GM23248 (cell line): ENCODE measurements around the gene SFN. TPM values are rescaled to one million over a fixed set of nuclear protein-coding genes. Genes with fewer than 3 reads are reported as not detected.
A peak's percentile ranks its signal among the peaks of the same experiment; 100 is the strongest.

ENCODE experiments used
- DNase-seq: peaks from one replicate; pipeline ENCODE4 v3.0.0-alpha.2; 2015
- H2AFZ ChIP-seq: fragments of 200-600 bp; sonication (generic); 2 replicates; pipeline ENCODE4 v1.6.1; 2016; ENCODE audit warnings: antibody characterized with exemption
- H3F3A ChIP-seq: fragments of 200-600 bp; sonication (generic); 2 replicates; pipeline ENCODE4 v1.6.1; 2016; ENCODE audit warnings: mild to moderate bottlenecking, antibody characterized with exemption, mixed run types; ENCODE audit not compliant: insufficient read depth
- H3K27ac ChIP-seq: fragments of 200-600 bp; sonication (generic); 2 replicates; pipeline ENCODE4 v1.5.1; 2016; ENCODE audit warnings: mild to moderate bottlenecking
- H3K27me3 ChIP-seq: fragments of 200-600 bp; sonication (generic); replicated peaks from 2 replicates; pipeline ENCODE4 v1.6.1; 2016; ENCODE audit warnings: mild to moderate bottlenecking; ENCODE audit not compliant: insufficient read depth
- H3K36me3 ChIP-seq: fragments of 200-600 bp; sonication (generic); 2 replicates; pipeline ENCODE4 v1.6.1; 2016; ENCODE audit warnings: low read depth, mild to moderate bottlenecking
- H3K4me1 ChIP-seq: fragments of 200-600 bp; sonication (generic); 2 replicates; pipeline ENCODE4 v1.6.1; 2016; ENCODE audit warnings: mild to moderate bottlenecking; ENCODE audit not compliant: insufficient read depth
- H3K4me2 ChIP-seq: fragments of 200-600 bp; sonication (generic); one replicate; pipeline ENCODE4 v1.6.1; 2016; ENCODE audit warnings: mild to moderate bottlenecking; ENCODE audit not compliant: unreplicated experiment
- H3K4me3 ChIP-seq: fragments of 200-600 bp; sonication (generic); 2 replicates; pipeline ENCODE4 v1.5.1; 2016; ENCODE audit warnings: mild to moderate bottlenecking
- H3K79me2 ChIP-seq: fragments of 200-600 bp; sonication (generic); 2 replicates; pipeline ENCODE4 v1.6.1; 2016; ENCODE audit warnings: mild to moderate bottlenecking; ENCODE audit not compliant: insufficient read depth
- H3K9ac ChIP-seq: fragments of 200-600 bp; sonication (generic); 2 replicates; pipeline ENCODE4 v1.6.1; 2016; ENCODE audit warnings: mild to moderate bottlenecking
- H3K9me2 ChIP-seq: fragments of 200-600 bp; sonication (generic); 2 replicates; pipeline ENCODE4 v1.6.1; 2016; ENCODE audit warnings: mixed run types, mild to moderate bottlenecking, moderate library complexity; ENCODE audit not compliant: insufficient read depth
- H3K9me3 ChIP-seq: fragments of 200-600 bp; sonication (generic); one replicate; pipeline ENCODE4 v1.6.1; 2017; ENCODE audit warnings: low read depth
- H4K20me1 ChIP-seq: fragments of 200-600 bp; sonication (generic); 2 replicates; pipeline ENCODE4 v1.6.0; 2016; ENCODE audit not compliant: insufficient read depth
- EZH2 ChIP-seq: fragments of 200-600 bp; sonication (generic); IDR thresholded peaks from 2 replicates; pipeline ENCODE4 v1.6.1; 2018; ENCODE audit warnings: antibody characterized with exemption, mild to moderate bottlenecking; ENCODE audit not compliant: insufficient read depth, poor library complexity, severe bottlenecking
- EZH2phosphoT487 ChIP-seq: fragments of 200-600 bp; sonication (generic); IDR thresholded peaks from 2 replicates; pipeline ENCODE4 v1.6.1; 2018; ENCODE audit warnings: antibody characterized with exemption, moderate library complexity, mild to moderate bottlenecking, low read depth; ENCODE audit not compliant: insufficient read depth
- WGBS, 2 experiments: methylation state at CpG; one replicate each; pipeline ENCODE4 v1.1.6; 2015 to 2017; ENCODE audit warnings: low lambda C conversion rate in 2 of 2, low coverage in 1 of 2; ENCODE audit errors: missing lambda C conversion rate in 2 of 2; 5-methylcytosine and 5-hydroxymethylcytosine counted together
- in situ Hi-C: fragments of 300-500 bp; cut with MboI; formaldehyde crosslinking; loops from 2 replicates; pipeline ENCODE4 v1.15.0; 2020
- polyA plus RNA-seq: library from polyadenylated mRNA; unstranded; fragments of >200 nt; fragmentation: Nextera tagmentation; extraction: Ambion mirVana; gene quantifications from 2 replicates; pipeline ENCODE4 v1.2.1, GENCODE V29; 2016
- total RNA-seq: library from RNA; depleted of rRNA; stranded (reverse); fragments of >200 nt; shearing (Covaris generic); gene quantifications from 2 replicates; pipeline ENCODE4 v1.2.3, GENCODE V29; 2014

The SFN gene
- total and polyA plus RNA-seq, 2 experiments from 2014 or later = not detected

- Histone ChIP-seq H3K9ac (peak overlapping the region; percentile 77), H3K27ac (peak overlapping the region; percentile 94), H3K4me1 (peaks cover 20% of the 10 kb centered on the region), H3K4me3 (no peak overlapping the region), H2AFZ (no peak overlapping the region), H3K9me2 (no peaks in the 10 kb centered on the region), H4K20me1 (no peaks in the 10 kb centered on the region), H3K9me3 (no peaks in the 10 kb centered on the region), H3K36me3 (peaks cover 3% of the 10 kb centered on the region; the same call in 1 of the 2 replicates), H3F3A (peaks cover 26% of the 10 kb centered on the region), H3K27me3 (no peaks in the 10 kb centered on the region), H3K4me2 (peak overlapping the region; percentile 4), H3K79me2 (no peaks in the 10 kb centered on the region; the same call in 1 of the 2 replicates)
- TF ChIP-seq EZH2 (no peak), EZH2phosphoT487 (no peak)
- WGBS, 2 experiments = 78 to 85% methylated on average over 9 to 10 of the region's 10 CpGs
- in situ Hi-C loops = no loop called here
- DNase-seq = no peak
These were observed 14.4 kb upstream of the SFN start for GRCh38 chr1:26848499-26848898.

GRCh38 chr1:26848941-26849774, 13.8 kb upstream of the SFN start:
- Histone ChIP-seq H3K9me2 (no peaks in the 10 kb centered on the region), H3K4me1 (peaks cover 20% of the 10 kb centered on the region), H2AFZ (no peak overlapping the region), H4K20me1 (no peaks in the 10 kb centered on the region), H3K79me2 (no peaks in the 10 kb centered on the region; the same call in 1 of the 2 replicates), H3K9me3 (no peaks in the 10 kb centered on the region), H3K27ac (peak overlapping the region; percentile 94), H3K36me3 (peaks cover 3% of the 10 kb centered on the region; the same call in 1 of the 2 replicates), H3K9ac (peak overlapping the region; percentile 77), H3K4me2 (peak overlapping the region; percentile 4), H3K27me3 (no peaks in the 10 kb centered on the region), H3K4me3 (no peak overlapping the region), H3F3A (peaks cover 26% of the 10 kb centered on the region)
- in situ Hi-C loops = no loop called here
- TF ChIP-seq EZH2phosphoT487 (no peak), EZH2 (no peak)
- WGBS, 2 experiments = 29 to 32% methylated on average over 10 of the region's 10 CpGs
- DNase-seq = peak; percentile 98

DNA sequence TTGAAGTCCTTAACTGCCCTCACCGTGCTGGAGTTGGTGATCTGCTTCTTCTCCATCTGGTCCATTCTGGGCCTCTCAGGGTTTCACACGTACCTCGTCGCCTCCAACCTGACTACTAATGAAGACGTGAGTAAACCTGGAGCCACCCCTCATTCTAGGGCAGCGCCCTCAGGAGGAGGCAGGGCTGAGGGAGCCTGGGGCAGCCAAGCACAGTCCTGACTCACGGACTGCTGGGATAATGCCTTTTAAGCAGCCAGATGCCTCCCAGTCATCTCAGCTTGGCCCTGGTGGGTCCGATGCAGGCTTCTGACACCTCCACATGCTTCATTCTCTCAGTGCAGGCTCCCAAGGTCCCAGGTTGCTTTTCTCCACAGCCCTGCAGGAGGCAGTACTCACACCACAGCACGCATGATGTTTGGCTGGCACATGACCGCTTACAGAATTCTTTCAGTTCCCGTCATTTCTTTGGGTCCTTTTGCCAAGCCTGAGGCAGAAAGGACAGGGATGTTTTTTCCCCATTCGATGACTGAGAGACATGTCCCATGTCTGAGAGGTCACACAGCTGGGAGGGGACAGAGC, 11.8 kb upstream of the SFN start:
- Histone ChIP-seq H3K4me1 (peaks cover 20% of the 10 kb centered on the region), H3K79me2 (no peaks in the 10 kb centered on the region), H2AFZ (no peak overlapping the region), H3K9ac (no peak overlapping the region), H4K20me1 (no peaks in the 10 kb centered on the region), H3K27ac (no peak overlapping the region), H3K9me2 (no peaks in the 10 kb centered on the region), H3K4me2 (no peak overlapping the region), H3K9me3 (no peaks in the 10 kb centered on the region), H3K27me3 (no peaks in the 10 kb centered on the region), H3K36me3 (peaks cover 3% of the 10 kb centered on the region; the same call in 1 of the 2 replicates), H3F3A (peaks cover 26% of the 10 kb centered on the region), H3K4me3 (no peak overlapping the region)
- no peak for TF ChIP-seq EZH2phosphoT487
- no peak for TF ChIP-seq EZH2
- DNase-seq = peak; percentile 42
- 75 to 85% methylated on average over 11 to 12 of the region's 12 CpGs for WGBS, 2 experiments
- in situ Hi-C loops = no loop called here

- Histone ChIP-seq H2AFZ (no peak overlapping the region), H3K9ac (no peak overlapping the region), H3K27me3 (no peaks in the 10 kb centered on the region), H3K9me2 (no peaks in the 10 kb centered on the region), H3K4me1 (peaks cover 20% of the 10 kb centered on the region), H3K79me2 (no peaks in the 10 kb centered on the region), H3K9me3 (no peaks in the 10 kb centered on the region), H3K27ac (0 out of 2 replicates have a peak overlapping the region, but pooled peaks have one; percentile 7), H3K4me3 (no peak overlapping the region), H3F3A (peaks cover 19% of the 10 kb centered on the region), H3K36me3 (peaks cover 3% of the 10 kb centered on the region; the same call in 1 of the 2 replicates), H4K20me1 (no peaks in the 10 kb centered on the region), H3K4me2 (no peak overlapping the region)
- no peak for DNase-seq
- in situ Hi-C loops = no loop called here
- TF ChIP-seq EZH2phosphoT487 (no peak), EZH2 (no peak)
- 67 to 68% methylated on average over 9 of the region's 9 CpGs for WGBS, 2 experiments
These were observed 10.2 kb upstream of the SFN start for GRCh38 chr1:26852701-26853100.
